Nephron (organoid): Measurements from ENCODE around the gene ERP27.

Source experiments
- H3K27ac Mint-ChIP-seq, 3 experiments: 2 replicates each; pipeline ENCODE4 v1.8.0; 2020; ENCODE audit warnings: mixed read lengths in 3 of 3, mild to moderate bottlenecking in 2 of 3, moderate library complexity in 1 of 3
- H3K27me3 Mint-ChIP-seq: 2 replicates; pipeline ENCODE4 v1.8.0; 2021; ENCODE audit warnings: low read depth, mild to moderate bottlenecking, moderate library complexity, mixed read lengths
- H3K36me3 Mint-ChIP-seq: 2 replicates; pipeline ENCODE4 v1.8.0; 2020; ENCODE audit warnings: low read depth, mixed read lengths
- H3K4me1 Mint-ChIP-seq: 2 replicates; pipeline ENCODE4 v1.8.0; 2020; ENCODE audit warnings: mixed read lengths
- H3K4me3 Mint-ChIP-seq, 3 experiments: 2 replicates each; pipeline ENCODE4 v1.8.0; 2020; ENCODE audit warnings: mild to moderate bottlenecking in 3 of 3, mixed read lengths in 3 of 3, moderate library complexity in 2 of 3
- H3K9me3 Mint-ChIP-seq: 2 replicates; pipeline ENCODE4 v1.8.0; 2020; ENCODE audit warnings: mixed read lengths
- CTCF ChIP-seq, 3 experiments: fragments of 200-600 bp; sonication (generic); IDR thresholded peaks; one replicate each; pipeline ENCODE4 v1.5.0; 2021; ENCODE audit warnings: antibody characterized with exemption in 3 of 3; ENCODE audit not compliant: unreplicated experiment in 3 of 3

Gene ERP27

GRCh38 chr12:14886271-14886670, 52.1 kb downstream of the ERP27 start:
- Mint-ChIP-seq H3K36me3 (no peaks in the 10 kb centered on the region), H3K27me3 (no peaks in the 10 kb centered on the region), H3K4me3 (peak overlapping the region in 2 of 3 experiments; percentile 76 to 84), H3K27ac (peak overlapping the region in 2 of 3 experiments; percentile 77 to 92), H3K4me1 (peaks cover 73% of the 10 kb centered on the region), H3K9me3 (no peaks in the 10 kb centered on the region)
- no peak for TF ChIP-seq CTCF (IDR thresholded peaks at IDR 0.05; ENCODE audit: unreplicated experiment in 3 of 3)

- Mint-ChIP-seq H3K36me3 (no peaks in the 10 kb centered on the region), H3K27ac (peak within 1 kb of the TSS; percentile 88 to 95 (median 92)), H3K4me1 (peaks cover 68% of the 10 kb centered on the region), H3K4me3 (peak within 1 kb of the TSS; percentile 2 to 89 (median 83)), H3K27me3 (no peaks in the 10 kb centered on the region), H3K9me3 (no peaks in the 10 kb centered on the region)
- no peak for TF ChIP-seq CTCF (IDR thresholded peaks at IDR 0.05; ENCODE audit: unreplicated experiment in 3 of 3)
Measured at GRCh38 chr12:14885718-14886221, 52.6 kb downstream of the ERP27 start, which contains the start of gene MGP. Gene MGP (minus strand): TSS chr12:14885854. CDS start chr12:14885791, 63 bp downstream.

- H3K4me1 Mint-ChIP-seq = peaks cover 69% of the 10 kb centered on the region
- no peaks in the 10 kb centered on the region for H3K27me3 Mint-ChIP-seq
- H3K36me3 Mint-ChIP-seq = no peaks in the 10 kb centered on the region
- H3K27ac Mint-ChIP-seq = peak overlapping the region; percentile 88 to 95 (median 92)
- no peak for TF ChIP-seq CTCF (IDR thresholded peaks at IDR 0.05; ENCODE audit: unreplicated experiment in 3 of 3)
- peak overlapping the region in 2 of 3 experiments; percentile 83 to 89 for H3K4me3 Mint-ChIP-seq
- no peaks in the 10 kb centered on the region for H3K9me3 Mint-ChIP-seq
Measured at GRCh38 chr12:14884458-14884878, 53.9 kb downstream of the ERP27 start.

- Mint-ChIP-seq H3K9me3 (no peaks in the 10 kb centered on the region), H3K4me3 (peak overlapping the region in 2 of 3 experiments; percentile 24 to 69), H3K36me3 (no peaks in the 10 kb centered on the region), H3K27me3 (no peaks in the 10 kb centered on the region), H3K27ac (peak overlapping the region; percentile 88 to 95 (median 92)), H3K4me1 (peaks cover 63% of the 10 kb centered on the region)
- TF ChIP-seq CTCF (IDR thresholded peaks at IDR 0.05; ENCODE audit: unreplicated experiment in 3 of 3) = no peak
Measured at GRCh38 chr12:14883686-14884085, 54.7 kb downstream of the ERP27 start.

GRCh38 chr12:14880890-14881453, 57.4 kb downstream of the ERP27 start:
- Mint-ChIP-seq H3K9me3 (no peaks in the 10 kb centered on the region), H3K36me3 (no peaks in the 10 kb centered on the region), H3K27me3 (no peaks in the 10 kb centered on the region)

More at GRCh38 chr12:14880890-14881453, 57.4 kb downstream of the ERP27 start:
- TF ChIP-seq CTCF (IDR thresholded peaks at IDR 0.05; ENCODE audit: unreplicated experiment in 3 of 3) = no peak
- peak overlapping the region in 1 of 3 experiments; percentile 24 for H3K27ac Mint-ChIP-seq
- H3K4me1 Mint-ChIP-seq = peaks cover 44% of the 10 kb centered on the region
- peak overlapping the region in 1 of 3 experiments; percentile 41 for H3K4me3 Mint-ChIP-seq
